Upper lobe of right lung (tissue), 1 donor: ENCODE results near the gene MARVELD1. TPM values are rescaled to one million over a fixed set of nuclear protein-coding genes. Genes with fewer than 3 reads are reported as not detected.

Source experiments
- ATAC-seq: fragments of 200-7000 bp; cut with Tn5 transposase; one replicate; pipeline ENCODE4 v1.9.1; 2020; ENCODE audit warnings: mild to moderate bottlenecking, moderate library complexity
- DNase-seq: peaks from one replicate; pipeline ENCODE4 v3.0.0-alpha.2; 2020
- H3K27ac ChIP-seq: fragments of 200-600 bp; one replicate; pipeline ENCODE4 v1.8.0; 2022
- H3K27me3 ChIP-seq: fragments of 200-600 bp; one replicate; pipeline ENCODE4 v1.8.0; 2022; ENCODE audit warnings: mild to moderate bottlenecking
- H3K36me3 ChIP-seq: fragments of 200-600 bp; one replicate; pipeline ENCODE4 v1.8.0; 2022
- H3K4me1 ChIP-seq: fragments of 200-600 bp; one replicate; pipeline ENCODE4 v1.8.0; 2022
- H3K4me3 ChIP-seq: fragments of 200-600 bp; one replicate; pipeline ENCODE4 v1.8.0; 2022; ENCODE audit warnings: mild to moderate bottlenecking
- H3K9me3 ChIP-seq: fragments of 200-600 bp; one replicate; pipeline ENCODE4 v1.8.0; 2022
- intact Hi-C: fragments of 100-400 bp; cut with DNase I; formaldehyde crosslinking; loops from one replicate; pipeline ENCODE4 v1.11.0; 2022
- total RNA-seq: library from RNA; stranded (reverse); fragmentation: NEBNext Ultra II Directional; extraction: Animal tissue kit (Norgen Biotek cat#: 25700); gene quantifications from one replicate; pipeline ENCODE4 v1.2.1, GENCODE V29; 2021
- TF ChIP-seq, protein P1 (sequence below): fragments of 200-600 bp; IDR thresholded peaks from one replicate; pipeline ENCODE4 v1.8.0; 2022; ENCODE audit warnings: antibody characterized with exemption
- donor health status: DM: no; HTN: yes; CAD: no; lungs with severe emphysema.

Gene MARVELD1
- total RNA-seq, 1 donor from 2014 or later: 43.8 TPM

DNA sequence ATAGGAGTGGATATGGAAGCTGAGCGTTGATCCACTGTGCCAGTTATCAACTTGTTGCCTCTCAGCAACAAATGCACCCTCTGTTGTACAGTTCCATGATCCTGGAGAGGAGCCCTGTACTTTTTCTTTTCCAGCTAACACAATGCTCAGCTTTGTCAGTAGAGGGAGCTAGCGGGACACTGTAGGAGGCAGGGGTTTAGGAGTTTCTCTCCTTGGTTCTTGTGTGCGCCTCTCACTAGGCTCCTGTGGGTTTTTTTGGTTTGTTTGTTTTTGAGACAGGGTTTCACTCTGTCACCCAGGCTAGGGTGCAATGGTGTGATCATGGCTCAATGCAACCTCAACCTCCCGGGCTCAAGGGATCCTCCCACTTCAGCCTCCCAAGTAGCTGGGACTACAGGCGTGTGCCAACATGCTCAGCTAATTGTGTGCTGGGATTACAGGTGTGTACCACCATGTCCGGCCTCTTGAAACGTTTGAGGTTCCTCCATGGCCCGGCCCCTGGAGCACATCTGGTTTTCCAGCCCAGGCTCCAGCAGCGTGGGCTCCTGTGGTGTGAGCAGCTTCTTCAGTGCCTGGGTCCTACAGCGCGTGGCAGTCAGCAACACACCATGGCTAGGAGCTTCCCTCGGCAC lies 12.0 kb upstream of the MARVELD1 start:
- H3K4me1 ChIP-seq: no peaks in the 10 kb centered on the region
- TF ChIP-seq, protein P1, sequence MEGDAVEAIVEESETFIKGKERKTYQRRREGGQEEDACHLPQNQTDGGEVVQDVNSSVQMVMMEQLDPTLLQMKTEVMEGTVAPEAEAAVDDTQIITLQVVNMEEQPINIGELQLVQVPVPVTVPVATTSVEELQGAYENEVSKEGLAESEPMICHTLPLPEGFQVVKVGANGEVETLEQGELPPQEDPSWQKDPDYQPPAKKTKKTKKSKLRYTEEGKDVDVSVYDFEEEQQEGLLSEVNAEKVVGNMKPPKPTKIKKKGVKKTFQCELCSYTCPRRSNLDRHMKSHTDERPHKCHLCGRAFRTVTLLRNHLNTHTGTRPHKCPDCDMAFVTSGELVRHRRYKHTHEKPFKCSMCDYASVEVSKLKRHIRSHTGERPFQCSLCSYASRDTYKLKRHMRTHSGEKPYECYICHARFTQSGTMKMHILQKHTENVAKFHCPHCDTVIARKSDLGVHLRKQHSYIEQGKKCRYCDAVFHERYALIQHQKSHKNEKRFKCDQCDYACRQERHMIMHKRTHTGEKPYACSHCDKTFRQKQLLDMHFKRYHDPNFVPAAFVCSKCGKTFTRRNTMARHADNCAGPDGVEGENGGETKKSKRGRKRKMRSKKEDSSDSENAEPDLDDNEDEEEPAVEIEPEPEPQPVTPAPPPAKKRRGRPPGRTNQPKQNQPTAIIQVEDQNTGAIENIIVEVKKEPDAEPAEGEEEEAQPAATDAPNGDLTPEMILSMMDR: peak; percentile 90
- H3K36me3 ChIP-seq: no peaks in the 10 kb centered on the region
- no peak overlapping the region for H3K27ac ChIP-seq
- H3K27me3 ChIP-seq: no peaks in the 10 kb centered on the region
- no peaks in the 10 kb centered on the region for H3K9me3 ChIP-seq
- ATAC-seq (peak; percentile 97), DNase-seq (no peak)
- H3K4me3 ChIP-seq: no peak overlapping the region
- intact Hi-C loops: no loop called here

DNA sequence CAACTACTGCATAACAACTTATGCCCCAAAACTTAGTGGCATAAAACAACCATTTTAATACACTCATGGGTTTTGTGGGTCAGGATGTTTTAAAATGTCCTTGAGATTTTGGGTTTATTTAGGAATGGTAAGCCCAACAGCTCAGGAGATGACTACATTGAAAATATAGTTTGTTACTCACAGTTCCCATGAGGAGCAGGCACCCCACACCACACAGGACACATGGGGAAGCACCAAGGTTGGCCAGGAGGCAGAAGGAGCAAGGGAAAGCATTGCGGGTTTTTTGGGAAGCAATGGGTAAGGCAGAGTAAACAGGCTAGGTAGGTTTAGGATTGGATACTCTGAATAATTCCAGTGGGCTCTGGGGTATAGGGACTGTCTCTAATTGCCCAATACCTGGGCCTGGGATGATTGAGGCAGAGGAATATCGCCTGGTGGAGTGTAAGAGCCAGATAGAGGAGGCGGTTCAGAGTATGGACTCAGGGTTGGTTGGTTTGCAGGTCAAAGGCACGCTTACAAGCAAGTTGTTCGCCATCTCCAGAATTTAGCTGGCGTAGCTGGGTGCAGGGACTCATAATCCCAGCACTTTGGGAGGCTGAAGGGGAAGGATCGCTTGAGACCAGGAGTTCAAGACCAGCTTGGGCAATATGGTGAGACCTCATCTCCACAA lies 10.0 kb upstream of the MARVELD1 start:
- TF ChIP-seq, protein P1: no peak
- ATAC-seq (no peak), DNase-seq (no peak)
- Histone ChIP-seq H3K27me3 (no peaks in the 10 kb centered on the region), H3K4me3 (no peak overlapping the region), H3K9me3 (no peaks in the 10 kb centered on the region), H3K27ac (no peak overlapping the region), H3K4me1 (no peaks in the 10 kb centered on the region), H3K36me3 (no peaks in the 10 kb centered on the region)
- intact Hi-C loops: no loop called here

DNA sequence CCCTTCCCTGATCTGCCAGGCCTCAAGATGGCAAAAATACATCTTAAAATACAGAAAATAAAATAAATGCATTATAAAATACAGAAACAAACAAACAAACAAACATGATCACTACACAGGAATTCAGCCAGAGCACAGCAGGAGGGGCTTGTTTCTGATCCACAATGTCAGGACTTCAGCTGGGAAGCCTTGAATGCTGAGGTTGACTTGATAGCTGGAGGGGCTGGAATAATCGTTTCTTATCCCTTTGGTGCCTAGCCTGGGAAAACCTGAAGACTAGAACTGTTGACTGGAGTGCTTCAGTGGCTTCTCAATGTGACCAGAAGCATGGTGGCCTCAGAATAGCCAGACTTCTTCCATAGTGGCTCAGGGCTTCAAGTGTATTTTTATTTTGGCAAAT lies 9.2 kb upstream of the MARVELD1 start:
- Histone ChIP-seq H3K27ac (no peak overlapping the region), H3K4me1 (no peaks in the 10 kb centered on the region), H3K4me3 (no peak overlapping the region), H3K36me3 (no peaks in the 10 kb centered on the region), H3K9me3 (no peaks in the 10 kb centered on the region), H3K27me3 (no peaks in the 10 kb centered on the region)
- TF ChIP-seq, protein P1: no peak
- ATAC-seq (no peak), DNase-seq (no peak)
- intact Hi-C loops: no loop called here

DNA sequence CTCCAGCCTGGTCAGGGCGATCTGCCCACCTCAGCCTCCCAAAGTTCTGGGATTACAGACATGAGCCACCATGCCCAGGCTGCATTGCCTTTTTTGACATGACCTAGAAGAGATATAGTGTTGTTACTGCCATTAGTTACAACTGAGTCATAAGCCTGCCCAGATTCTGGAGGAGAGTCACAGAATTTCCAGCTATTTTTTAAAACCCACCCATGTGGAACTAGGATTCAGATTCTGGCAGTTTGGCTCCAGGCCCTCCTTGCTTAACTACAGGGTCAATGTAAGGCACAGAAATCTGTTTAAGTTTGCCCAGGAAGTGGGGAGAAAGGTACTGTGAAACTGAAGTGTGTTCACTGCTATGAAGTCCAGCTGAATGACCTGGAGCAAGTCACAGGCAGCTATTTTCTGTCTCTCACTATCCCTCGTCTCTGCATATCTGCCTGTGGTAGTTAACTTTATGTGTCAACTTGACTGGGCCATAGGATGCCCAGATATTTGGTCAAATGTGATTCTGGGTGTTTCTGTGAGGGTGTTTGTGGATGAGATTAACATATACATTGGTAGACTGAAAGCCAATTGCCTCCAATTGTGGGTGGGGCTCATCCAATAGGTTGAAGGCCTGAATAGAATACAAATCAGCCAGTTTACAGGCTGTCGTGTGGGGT lies 8.4 kb upstream of the MARVELD1 start:
- intact Hi-C loops: no loop called here
- no peaks in the 10 kb centered on the region for H3K9me3 ChIP-seq
- H3K4me3 ChIP-seq: no peak overlapping the region
- no peaks in the 10 kb centered on the region for H3K4me1 ChIP-seq
- ATAC-seq (no peak), DNase-seq (no peak)
- TF ChIP-seq, protein P1: no peak
- H3K27me3 ChIP-seq: no peaks in the 10 kb centered on the region
- H3K36me3 ChIP-seq: no peaks in the 10 kb centered on the region
- H3K27ac ChIP-seq: no peak overlapping the region

DNA sequence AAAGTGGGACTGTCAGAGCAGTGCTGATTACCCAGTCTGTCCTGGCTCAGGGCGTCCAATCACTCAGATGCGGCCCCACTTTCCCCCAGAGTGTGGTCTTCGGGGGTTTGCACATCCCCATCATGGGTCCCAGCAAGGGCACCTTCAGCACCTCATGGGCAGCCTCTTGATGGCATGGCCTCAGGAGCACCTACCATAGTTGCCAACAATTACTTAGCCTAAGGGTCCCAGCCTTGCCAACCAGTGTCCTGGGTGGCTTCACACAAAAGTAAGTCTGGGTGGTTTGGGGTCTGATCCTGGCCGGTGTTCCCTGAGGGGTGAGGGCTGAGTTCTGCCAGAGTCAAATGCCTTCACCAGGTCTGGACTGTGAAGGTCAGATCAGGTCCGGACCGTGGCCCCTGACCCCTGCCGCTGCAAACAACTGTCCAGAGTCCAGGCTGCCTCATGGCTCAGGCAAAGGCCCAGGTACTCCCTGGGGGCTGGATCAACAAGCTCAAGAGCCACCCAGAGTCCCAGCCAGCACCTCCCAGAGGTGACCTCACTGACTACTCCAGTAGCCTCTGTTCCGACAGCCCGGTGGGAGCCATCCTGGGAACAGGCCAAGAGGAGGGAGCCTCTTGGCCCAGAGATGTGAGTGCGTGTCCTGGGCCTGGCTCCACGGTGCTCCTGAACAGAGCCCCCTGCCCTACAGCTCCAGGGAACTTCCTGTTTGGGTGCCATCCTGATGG lies 6.2 kb upstream of the MARVELD1 start:
- Histone ChIP-seq H3K36me3 (no peaks in the 10 kb centered on the region), H3K27me3 (no peaks in the 10 kb centered on the region), H3K27ac (no peak overlapping the region), H3K4me1 (no peaks in the 10 kb centered on the region), H3K4me3 (no peak overlapping the region), H3K9me3 (no peaks in the 10 kb centered on the region)
- TF ChIP-seq, protein P1: no peak
- ATAC-seq (no peak), DNase-seq (no peak)
- intact Hi-C loops: no loop called here
